ENCODE measurements around the gene OR10A6.

OR10A6 gene

DNA sequence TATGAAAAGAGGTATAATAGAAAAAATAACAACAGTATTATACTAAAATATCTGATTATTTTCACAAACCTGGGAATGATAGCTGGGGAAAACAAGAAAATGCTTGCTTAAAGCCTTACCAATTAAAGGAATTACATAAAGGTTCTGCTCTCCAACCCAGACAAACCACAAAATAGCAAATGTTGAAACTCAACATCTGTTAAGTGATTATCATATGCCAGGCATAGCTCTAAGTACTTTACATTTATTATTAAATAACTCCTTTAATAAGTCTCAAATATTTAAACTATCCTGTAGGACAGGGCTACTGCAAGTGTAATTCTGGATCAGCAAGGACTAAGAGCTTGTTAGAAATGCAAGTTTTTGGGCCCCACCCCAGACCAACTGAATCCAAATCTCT, 20.1 kb downstream of the OR10A6 start:
- Histone ChIP-seq H3K9me3 (ENCODE audit: control insufficient read depth, low read length) (no peaks in the 10 kb centered on the region), H3K27me3 (ENCODE audit: control insufficient read depth, insufficient read depth, low read length, poor library complexity, severe bottlenecking) (no peaks in the 10 kb centered on the region), H3K36me3 (ENCODE audit: control insufficient read depth, insufficient read depth, low read length) (no peaks in the 10 kb centered on the region), H3K4me3 (ENCODE audit: insufficient read depth, low read depth, low read length) (no peak overlapping the region), H3K4me1 (ENCODE audit: control insufficient read depth, insufficient read depth, low read length) (peaks cover 4% of the 10 kb centered on the region), H3K27ac (ENCODE audit: insufficient read depth, low read depth, low read length, poor library complexity, severe bottlenecking) (no peak overlapping the region)

DNA sequence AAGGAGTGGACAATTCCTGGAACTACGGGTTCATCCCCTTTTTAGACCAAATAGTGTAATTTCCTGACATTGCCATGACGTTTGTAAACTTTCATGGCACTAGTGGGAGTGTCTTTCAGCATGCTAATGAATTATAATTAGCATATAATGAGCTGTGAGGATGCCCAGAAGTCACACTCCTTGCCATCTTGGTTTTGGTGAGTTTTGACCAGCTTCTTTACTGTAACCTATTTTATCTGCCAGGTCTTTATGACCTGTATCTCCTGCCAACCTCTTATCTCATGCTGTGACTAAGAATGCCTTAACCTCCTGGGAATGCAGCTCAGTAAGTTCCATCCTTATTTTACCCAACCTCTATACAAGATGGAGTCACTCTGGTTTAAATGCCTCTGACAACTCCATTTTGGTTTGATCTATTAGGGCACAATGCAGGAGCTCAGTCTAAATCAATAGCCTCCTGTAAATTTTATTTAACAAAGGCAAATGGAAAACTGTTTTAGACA, 20.7 kb downstream of the OR10A6 start:
- Histone ChIP-seq H3K9me3 (ENCODE audit: control insufficient read depth, low read length) (no peaks in the 10 kb centered on the region), H3K27me3 (ENCODE audit: control insufficient read depth, insufficient read depth, low read length, poor library complexity, severe bottlenecking) (no peaks in the 10 kb centered on the region), H3K27ac (ENCODE audit: insufficient read depth, low read depth, low read length, poor library complexity, severe bottlenecking) (no peak overlapping the region), H3K36me3 (ENCODE audit: control insufficient read depth, insufficient read depth, low read length) (no peaks in the 10 kb centered on the region), H3K4me3 (ENCODE audit: insufficient read depth, low read depth, low read length) (no peak overlapping the region), H3K4me1 (ENCODE audit: control insufficient read depth, insufficient read depth, low read length) (peaks cover 10% of the 10 kb centered on the region)
- 67 to 84% methylated on average over 2 of the region's 2 CpGs for WGBS, 2 experiments

DNA sequence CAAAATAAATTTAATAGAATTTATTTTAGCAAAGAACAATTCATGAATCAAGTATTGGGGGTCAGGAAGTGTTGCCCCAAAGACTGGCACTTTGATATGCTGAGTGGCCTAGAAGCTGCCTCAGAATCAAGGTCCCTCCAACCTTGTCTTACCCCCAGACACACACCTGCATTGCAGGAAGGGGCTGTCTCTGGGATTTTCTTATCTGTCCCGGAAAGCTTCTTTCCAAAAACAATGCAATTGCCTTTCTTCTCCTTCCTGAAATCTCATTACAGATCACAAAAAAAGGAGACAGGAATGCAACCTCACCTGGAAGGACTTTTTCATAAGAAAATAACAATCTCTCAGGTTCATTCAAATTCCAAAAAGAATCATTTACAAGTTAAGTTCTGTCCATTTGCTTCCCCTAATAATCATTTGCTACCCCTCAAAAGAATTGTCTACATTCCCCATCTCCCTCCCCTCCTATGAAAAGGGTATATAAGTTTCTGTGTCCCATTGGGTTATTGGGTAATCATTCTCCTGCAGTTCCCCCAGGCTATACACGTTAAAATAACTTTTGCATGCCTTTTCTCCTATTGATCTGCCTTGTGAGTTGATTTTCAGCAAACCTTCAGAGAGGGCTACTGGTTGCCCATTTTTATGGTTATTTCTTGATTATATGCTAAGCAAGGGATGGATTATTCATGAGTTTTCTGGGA, 21.3 kb downstream of the OR10A6 start:
- Histone ChIP-seq H3K4me1 (ENCODE audit: control insufficient read depth, insufficient read depth, low read length) (peaks cover 15% of the 10 kb centered on the region), H3K27me3 (ENCODE audit: control insufficient read depth, insufficient read depth, low read length, poor library complexity, severe bottlenecking) (no peaks in the 10 kb centered on the region), H3K9me3 (ENCODE audit: control insufficient read depth, low read length) (no peaks in the 10 kb centered on the region), H3K4me3 (ENCODE audit: insufficient read depth, low read depth, low read length) (no peak overlapping the region), H3K27ac (ENCODE audit: insufficient read depth, low read depth, low read length, poor library complexity, severe bottlenecking) (no peak overlapping the region), H3K36me3 (ENCODE audit: control insufficient read depth, insufficient read depth, low read length) (no peaks in the 10 kb centered on the region)
- WGBS, 2 experiments: 57 to 71% methylated on average over 2 of the region's 2 CpGs

DNA sequence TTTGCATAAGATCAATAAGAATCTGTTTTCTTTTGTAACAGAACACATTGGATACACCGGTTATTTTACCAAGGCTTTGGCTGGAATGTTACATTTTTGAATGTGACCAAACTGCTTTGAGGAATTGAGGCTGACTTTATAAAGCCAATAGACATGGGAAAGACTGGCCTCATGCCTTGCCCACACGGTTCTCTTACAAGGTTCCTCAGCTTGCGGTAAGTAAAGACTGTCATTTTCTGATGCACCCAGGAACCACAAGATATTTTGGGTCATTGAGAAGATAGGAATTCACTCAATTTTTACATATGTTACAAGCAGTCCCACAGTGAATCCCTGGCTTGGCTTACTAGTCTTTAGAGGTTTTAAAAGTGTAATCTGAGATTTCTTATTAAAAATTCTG, 23.9 kb downstream of the OR10A6 start:
- Histone ChIP-seq H3K36me3 (ENCODE audit: control insufficient read depth, insufficient read depth, low read length) (no peaks in the 10 kb centered on the region), H3K27me3 (ENCODE audit: control insufficient read depth, insufficient read depth, low read length, poor library complexity, severe bottlenecking) (no peaks in the 10 kb centered on the region), H3K4me1 (ENCODE audit: control insufficient read depth, insufficient read depth, low read length) (peaks cover 15% of the 10 kb centered on the region), H3K4me3 (ENCODE audit: insufficient read depth, low read depth, low read length) (no peak overlapping the region), H3K27ac (ENCODE audit: insufficient read depth, low read depth, low read length, poor library complexity, severe bottlenecking) (no peak overlapping the region), H3K9me3 (ENCODE audit: control insufficient read depth, low read length) (no peaks in the 10 kb centered on the region)
- WGBS, 2 experiments: 51 to 56% methylated on average over 3 of the region's 3 CpGs

DNA sequence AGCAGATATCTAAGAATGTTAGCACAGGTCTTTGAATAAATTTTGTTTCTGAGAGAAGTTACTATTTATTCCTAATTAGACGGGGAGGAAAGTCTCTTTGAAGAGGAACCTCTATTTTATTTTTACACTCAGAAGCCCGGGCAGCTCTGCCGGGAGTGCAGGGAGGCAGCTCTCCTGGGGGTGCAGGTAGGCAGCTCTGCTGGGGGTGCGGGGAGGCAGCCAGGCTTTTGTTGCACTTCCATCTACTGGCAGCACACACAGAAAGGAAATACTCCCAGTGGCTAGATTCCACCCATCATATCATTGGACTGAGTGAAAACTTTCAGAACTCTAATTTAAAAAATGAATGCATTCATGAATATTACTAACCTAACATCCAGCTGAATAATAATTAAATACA, 24.6 kb downstream of the OR10A6 start:
- Histone ChIP-seq H3K27me3 (ENCODE audit: control insufficient read depth, insufficient read depth, low read length, poor library complexity, severe bottlenecking) (no peaks in the 10 kb centered on the region), H3K9me3 (ENCODE audit: control insufficient read depth, low read length) (no peaks in the 10 kb centered on the region), H3K4me3 (ENCODE audit: insufficient read depth, low read depth, low read length) (no peak overlapping the region), H3K27ac (ENCODE audit: insufficient read depth, low read depth, low read length, poor library complexity, severe bottlenecking) (no peak overlapping the region), H3K36me3 (ENCODE audit: control insufficient read depth, insufficient read depth, low read length) (no peaks in the 10 kb centered on the region), H3K4me1 (ENCODE audit: control insufficient read depth, insufficient read depth, low read length) (peaks cover 15% of the 10 kb centered on the region)
- WGBS, 2 experiments: 39 to 43% methylated on average over 3 to 4 of the region's 4 CpGs

DNA sequence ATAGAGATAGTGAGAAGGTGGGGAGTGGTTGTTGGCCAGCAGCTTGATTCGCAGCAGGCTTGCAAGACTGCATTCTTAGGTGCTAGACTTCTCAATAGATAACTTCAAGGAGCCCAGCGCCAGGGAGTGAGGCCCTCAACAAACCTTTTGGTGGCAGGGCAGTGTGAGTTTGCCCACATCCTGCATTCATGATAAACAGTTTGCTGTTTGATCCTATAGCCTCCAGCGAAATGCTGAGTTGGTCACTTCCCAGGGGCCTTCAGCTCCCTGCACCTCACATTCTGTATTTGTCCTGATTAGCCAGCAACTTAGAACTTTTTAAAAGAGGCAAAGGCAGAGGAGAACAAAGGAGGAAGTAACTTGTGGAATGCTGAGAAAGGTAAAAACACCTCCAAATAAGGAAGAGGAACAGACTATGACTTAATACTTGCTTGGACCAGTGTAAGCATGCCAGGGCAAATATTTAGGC, 25.1 kb downstream of the OR10A6 start:
- H3K36me3 ChIP-seq (ENCODE audit: control insufficient read depth, insufficient read depth, low read length): no peaks in the 10 kb centered on the region
- H3K27ac ChIP-seq (ENCODE audit: insufficient read depth, low read depth, low read length, poor library complexity, severe bottlenecking): no peak overlapping the region
- WGBS, 2 experiments: 52 to 53% methylated on average over 3 of the region's 3 CpGs
- no peaks in the 10 kb centered on the region for H3K9me3 ChIP-seq (ENCODE audit: control insufficient read depth, low read length)
- no peak overlapping the region for H3K4me3 ChIP-seq (ENCODE audit: insufficient read depth, low read depth, low read length)
- no peaks in the 10 kb centered on the region for H3K27me3 ChIP-seq (ENCODE audit: control insufficient read depth, insufficient read depth, low read length, poor library complexity, severe bottlenecking)
- H3K4me1 ChIP-seq (ENCODE audit: control insufficient read depth, insufficient read depth, low read length): peaks cover 15% of the 10 kb centered on the region

DNA sequence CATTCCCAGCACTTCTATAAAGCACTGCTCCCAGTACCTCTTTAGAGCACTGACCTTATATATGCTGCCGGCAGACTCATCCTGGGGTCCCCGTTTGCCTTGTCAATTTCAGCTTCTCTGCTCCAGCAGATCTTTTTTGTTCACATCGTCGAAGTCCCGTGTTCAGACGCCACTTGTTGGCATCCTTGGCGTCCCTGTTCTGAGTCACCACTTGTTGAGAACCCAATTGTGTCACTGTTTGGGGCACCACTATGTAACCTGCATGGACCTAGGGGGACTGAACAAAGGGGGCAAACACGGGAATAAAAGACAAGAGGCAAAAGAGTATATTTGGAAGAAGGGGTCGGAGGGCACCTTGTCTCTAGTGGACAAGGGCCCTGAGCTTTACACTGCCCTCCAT, 25.5 kb downstream of the OR10A6 start:
- Histone ChIP-seq H3K4me3 (ENCODE audit: insufficient read depth, low read depth, low read length) (no peak overlapping the region), H3K4me1 (ENCODE audit: control insufficient read depth, insufficient read depth, low read length) (peaks cover 15% of the 10 kb centered on the region), H3K27ac (ENCODE audit: insufficient read depth, low read depth, low read length, poor library complexity, severe bottlenecking) (no peak overlapping the region), H3K9me3 (ENCODE audit: control insufficient read depth, low read length) (no peaks in the 10 kb centered on the region), H3K27me3 (ENCODE audit: control insufficient read depth, insufficient read depth, low read length, poor library complexity, severe bottlenecking) (no peaks in the 10 kb centered on the region), H3K36me3 (ENCODE audit: control insufficient read depth, insufficient read depth, low read length) (no peaks in the 10 kb centered on the region)
- WGBS, 2 experiments: 72 to 78% methylated on average over 9 of the region's 9 CpGs

DNA sequence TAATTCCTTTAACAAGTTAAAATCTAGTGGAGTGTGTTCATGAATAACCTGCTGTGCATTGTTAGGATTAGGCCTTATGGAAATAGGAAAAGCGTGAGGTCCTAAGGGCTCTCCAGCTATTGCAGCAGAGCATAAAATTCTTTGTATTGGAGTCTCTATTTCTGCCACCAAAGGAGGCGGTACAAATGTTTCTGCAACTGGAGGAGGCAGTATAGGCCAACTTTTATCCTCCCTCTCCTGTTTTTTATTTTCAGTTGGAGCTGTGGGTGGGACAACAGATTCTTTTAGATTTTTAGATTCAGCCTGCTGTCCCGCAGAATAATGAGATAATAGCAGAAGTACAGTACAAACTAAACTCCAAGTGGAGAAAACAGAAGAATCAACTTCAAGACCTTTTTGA, 26.2 kb downstream of the OR10A6 start:
- Histone ChIP-seq H3K4me1 (ENCODE audit: control insufficient read depth, insufficient read depth, low read length) (peaks cover 15% of the 10 kb centered on the region), H3K9me3 (ENCODE audit: control insufficient read depth, low read length) (no peaks in the 10 kb centered on the region), H3K36me3 (ENCODE audit: control insufficient read depth, insufficient read depth, low read length) (no peaks in the 10 kb centered on the region), H3K27ac (ENCODE audit: insufficient read depth, low read depth, low read length, poor library complexity, severe bottlenecking) (no peak overlapping the region), H3K27me3 (ENCODE audit: control insufficient read depth, insufficient read depth, low read length, poor library complexity, severe bottlenecking) (no peaks in the 10 kb centered on the region), H3K4me3 (ENCODE audit: insufficient read depth, low read depth, low read length) (no peak overlapping the region)
- WGBS, 2 experiments: 46 to 68% methylated on average over 3 of the region's 3 CpGs

DNA sequence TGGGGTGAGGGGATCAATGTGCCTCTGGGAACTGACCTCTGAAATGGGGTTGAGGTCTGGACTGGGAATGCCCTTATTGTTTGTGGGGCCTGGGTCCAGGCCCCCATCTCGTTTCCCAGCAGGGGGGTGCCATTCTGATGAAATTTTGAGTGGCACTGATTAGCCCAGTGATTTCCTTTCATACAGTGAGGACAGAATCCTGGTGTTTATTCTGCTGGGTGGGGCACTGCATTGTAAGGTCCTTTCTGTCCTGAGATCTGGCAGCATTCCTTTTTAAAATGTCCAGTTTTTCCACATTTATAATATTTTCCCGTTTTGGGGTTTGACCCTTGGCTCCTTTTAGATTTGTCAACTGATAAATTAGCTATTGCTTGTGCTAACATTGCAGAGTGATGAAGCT, 27.1 kb downstream of the OR10A6 start:
- no peak overlapping the region for H3K27ac ChIP-seq (ENCODE audit: insufficient read depth, low read depth, low read length, poor library complexity, severe bottlenecking)
- WGBS, 2 experiments: 81% methylated on average over 2 of the region's 2 CpGs
- no peak overlapping the region for H3K4me3 ChIP-seq (ENCODE audit: insufficient read depth, low read depth, low read length)
- no peaks in the 10 kb centered on the region for H3K27me3 ChIP-seq (ENCODE audit: control insufficient read depth, insufficient read depth, low read length, poor library complexity, severe bottlenecking)
- no peaks in the 10 kb centered on the region for H3K36me3 ChIP-seq (ENCODE audit: control insufficient read depth, insufficient read depth, low read length)
- H3K9me3 ChIP-seq (ENCODE audit: control insufficient read depth, low read length): no peaks in the 10 kb centered on the region
- peaks cover 15% of the 10 kb centered on the region for H3K4me1 ChIP-seq (ENCODE audit: control insufficient read depth, insufficient read depth, low read length)

DNA sequence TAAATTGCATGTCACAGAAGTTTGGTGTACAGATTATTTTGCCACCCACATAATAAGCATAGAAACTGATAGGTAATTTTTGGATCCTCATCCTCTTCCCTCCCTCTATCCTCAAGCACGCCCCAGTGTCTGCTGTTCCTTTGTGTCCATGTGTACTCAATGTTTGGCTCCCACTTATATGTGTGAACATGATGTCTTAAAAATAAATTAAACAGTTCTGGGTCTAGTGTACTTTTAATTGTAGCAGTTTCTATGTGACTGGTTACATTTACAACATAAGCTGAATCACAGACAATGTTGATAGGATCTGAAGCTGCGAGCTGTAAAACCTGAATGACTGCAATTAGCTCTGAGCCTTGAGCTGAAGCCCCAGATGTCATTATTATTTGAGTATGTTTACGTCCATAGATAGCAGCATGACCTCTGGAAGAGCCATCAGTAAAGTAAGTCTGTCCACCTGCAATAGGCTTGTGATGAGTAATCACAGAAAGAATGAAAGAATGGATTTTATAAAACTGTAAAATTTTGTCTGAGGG, 29.7 kb downstream of the OR10A6 start:
- Histone ChIP-seq H3K4me1 (ENCODE audit: control insufficient read depth, insufficient read depth, low read length) (peaks cover 14% of the 10 kb centered on the region), H3K36me3 (ENCODE audit: control insufficient read depth, insufficient read depth, low read length) (no peaks in the 10 kb centered on the region), H3K9me3 (ENCODE audit: control insufficient read depth, low read length) (no peaks in the 10 kb centered on the region), H3K4me3 (ENCODE audit: insufficient read depth, low read depth, low read length) (no peak overlapping the region), H3K27ac (ENCODE audit: insufficient read depth, low read depth, low read length, poor library complexity, severe bottlenecking) (no peak overlapping the region), H3K27me3 (ENCODE audit: control insufficient read depth, insufficient read depth, low read length, poor library complexity, severe bottlenecking) (no peaks in the 10 kb centered on the region)
- WGBS, 2 experiments: 94 to 95% methylated on average over 3 of the region's 3 CpGs

Measured in ectodermal cell (in vitro differentiated cells).